ENCODE data around the gene CRIP1.

The CRIP1 gene

GRCh38 chr14:105478398-105479251, 8.1 kb upstream of the CRIP1 start:
- no peak for TF ChIP-seq GATA3 (IDR thresholded peaks at IDR 0.05; ENCODE audit: low read depth, low read length)
- TF ChIP-seq GATA2 (IDR thresholded peaks at IDR 0.05; ENCODE audit: low read depth, low read length), result no peak

DNA sequence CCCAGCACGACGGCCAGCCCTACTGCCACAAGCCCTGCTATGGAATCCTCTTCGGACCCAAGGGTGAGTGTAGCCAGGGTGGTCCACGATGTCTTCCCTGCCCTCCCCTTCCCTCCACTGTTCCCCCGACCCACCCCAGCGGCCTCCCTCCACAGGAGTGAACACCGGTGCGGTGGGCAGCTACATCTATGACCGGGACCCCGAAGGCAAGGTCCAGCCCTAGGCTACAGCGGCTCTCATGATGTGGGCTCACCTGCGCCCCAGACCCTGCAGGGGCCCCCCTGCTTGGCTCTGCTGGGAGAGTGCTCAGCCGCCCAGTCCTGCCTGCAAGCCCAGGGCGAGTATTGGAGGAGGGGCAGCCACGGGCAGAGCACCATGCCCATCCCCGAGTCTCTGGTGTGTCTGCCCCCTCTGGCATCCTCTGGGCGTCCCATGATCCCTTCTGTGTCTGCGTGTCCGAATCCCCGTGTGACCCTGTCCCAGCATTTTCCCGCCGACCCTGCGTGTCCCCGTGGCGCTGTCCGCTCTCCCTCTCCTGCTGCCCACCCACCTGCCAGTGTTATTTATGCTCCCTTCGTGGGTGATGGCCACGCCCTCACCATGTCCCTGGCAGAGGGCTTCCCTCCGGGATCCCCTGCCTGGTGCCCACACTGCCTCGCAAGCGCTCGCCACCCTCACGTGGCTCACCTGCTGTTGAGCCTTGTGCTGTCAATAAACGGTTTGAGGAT, 7.1 kb upstream of the CRIP1 start:
- TF ChIP-seq GATA3 (IDR thresholded peaks at IDR 0.05; ENCODE audit: low read depth, low read length) (no peak), GATA2 (IDR thresholded peaks at IDR 0.05; ENCODE audit: low read depth, low read length) (no peak)

GRCh38 chr14:105480199-105480746, 6.4 kb upstream of the CRIP1 start:
- TF ChIP-seq GATA3 (IDR thresholded peaks at IDR 0.05; ENCODE audit: low read depth, low read length) (no peak), GATA2 (IDR thresholded peaks at IDR 0.05; ENCODE audit: low read depth, low read length) (no peak)

- TF ChIP-seq GATA2 (IDR thresholded peaks at IDR 0.05; ENCODE audit: low read depth, low read length) (no peak), GATA3 (IDR thresholded peaks at IDR 0.05; ENCODE audit: low read depth, low read length) (no peak)
Observed at GRCh38 chr14:105480807-105481801, 5.6 kb upstream of the CRIP1 start.

DNA sequence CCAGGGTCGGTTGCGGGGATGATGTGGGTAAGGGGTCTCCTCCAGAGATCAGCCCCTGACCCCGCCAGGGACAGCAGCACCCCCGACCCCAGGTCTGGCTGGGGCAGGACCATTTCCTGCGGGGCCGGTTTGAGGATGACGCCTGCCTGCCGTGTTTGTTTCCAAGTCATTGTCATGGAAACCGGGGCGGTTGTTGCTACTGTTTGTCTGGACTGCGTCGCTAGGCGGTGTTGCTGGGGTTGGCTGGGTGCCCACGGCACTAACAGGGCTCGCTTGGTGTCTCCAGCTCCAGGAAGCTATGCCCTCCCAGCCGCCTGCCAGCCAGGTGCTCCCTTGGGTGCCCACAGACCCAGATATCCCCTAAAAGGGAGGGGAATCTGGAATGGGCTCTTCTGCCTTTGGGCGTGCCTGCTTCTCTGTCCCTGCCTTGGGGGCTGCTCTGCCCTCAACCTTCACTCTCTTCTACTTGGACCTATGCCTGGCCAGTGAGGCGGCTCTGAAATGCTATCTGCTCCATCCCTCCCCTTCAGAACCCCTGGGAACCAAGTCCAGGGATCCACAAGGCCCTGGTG, 4.7 kb upstream of the CRIP1 start:
- no peak for TF ChIP-seq GATA3 (IDR thresholded peaks at IDR 0.05; ENCODE audit: low read depth, low read length)
- TF ChIP-seq GATA2 (IDR thresholded peaks at IDR 0.05; ENCODE audit: low read depth, low read length), result no peak

- TF ChIP-seq GATA3 (IDR thresholded peaks at IDR 0.05; ENCODE audit: low read depth, low read length) (no peak), GATA2 (IDR thresholded peaks at IDR 0.05; ENCODE audit: low read depth, low read length) (no peak)
Observed at GRCh38 chr14:105482486-105483110, 4.1 kb upstream of the CRIP1 start.

DNA sequence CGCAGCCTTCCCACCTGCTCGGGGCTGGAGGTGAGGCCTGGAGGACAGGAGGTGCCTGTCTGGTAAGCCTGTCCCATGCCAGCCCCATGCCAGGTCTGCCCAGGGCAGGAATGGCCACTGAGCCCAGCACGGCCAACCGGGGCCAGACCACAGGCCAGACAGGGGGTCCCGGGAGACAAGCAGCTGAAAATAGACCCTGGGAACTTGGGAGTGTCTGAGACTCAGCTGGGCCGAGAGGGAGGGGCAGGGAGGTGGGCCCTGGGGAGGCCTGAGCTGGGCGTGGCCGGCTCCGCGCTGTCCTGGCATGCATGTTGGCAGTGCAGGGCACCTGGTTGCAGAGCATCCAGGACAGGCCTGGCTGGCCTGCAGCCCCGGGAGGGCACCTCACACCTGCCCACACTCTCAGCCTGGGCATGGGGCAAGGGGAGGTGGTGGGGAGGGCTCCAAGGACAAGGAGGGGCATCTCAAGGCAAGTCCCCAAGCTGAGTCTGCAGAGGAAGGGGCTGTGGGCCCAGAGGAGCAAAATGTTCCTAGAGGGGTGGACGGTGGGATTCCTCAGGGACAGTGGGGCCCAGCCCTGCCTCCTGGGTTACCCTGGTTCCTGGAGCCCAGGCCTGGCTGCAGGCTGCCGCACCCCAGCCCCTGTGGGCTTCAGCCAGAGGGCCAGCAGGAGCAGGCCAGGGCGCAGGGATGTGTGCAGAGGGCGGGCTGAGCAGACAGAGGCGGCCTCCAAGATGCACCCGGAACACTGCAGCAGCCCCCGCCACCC, 3.2 kb upstream of the CRIP1 start:
- TF ChIP-seq GATA2 (IDR thresholded peaks at IDR 0.05; ENCODE audit: low read depth, low read length) (no peak), GATA3 (IDR thresholded peaks at IDR 0.05; ENCODE audit: low read depth, low read length) (no peak)

DNA sequence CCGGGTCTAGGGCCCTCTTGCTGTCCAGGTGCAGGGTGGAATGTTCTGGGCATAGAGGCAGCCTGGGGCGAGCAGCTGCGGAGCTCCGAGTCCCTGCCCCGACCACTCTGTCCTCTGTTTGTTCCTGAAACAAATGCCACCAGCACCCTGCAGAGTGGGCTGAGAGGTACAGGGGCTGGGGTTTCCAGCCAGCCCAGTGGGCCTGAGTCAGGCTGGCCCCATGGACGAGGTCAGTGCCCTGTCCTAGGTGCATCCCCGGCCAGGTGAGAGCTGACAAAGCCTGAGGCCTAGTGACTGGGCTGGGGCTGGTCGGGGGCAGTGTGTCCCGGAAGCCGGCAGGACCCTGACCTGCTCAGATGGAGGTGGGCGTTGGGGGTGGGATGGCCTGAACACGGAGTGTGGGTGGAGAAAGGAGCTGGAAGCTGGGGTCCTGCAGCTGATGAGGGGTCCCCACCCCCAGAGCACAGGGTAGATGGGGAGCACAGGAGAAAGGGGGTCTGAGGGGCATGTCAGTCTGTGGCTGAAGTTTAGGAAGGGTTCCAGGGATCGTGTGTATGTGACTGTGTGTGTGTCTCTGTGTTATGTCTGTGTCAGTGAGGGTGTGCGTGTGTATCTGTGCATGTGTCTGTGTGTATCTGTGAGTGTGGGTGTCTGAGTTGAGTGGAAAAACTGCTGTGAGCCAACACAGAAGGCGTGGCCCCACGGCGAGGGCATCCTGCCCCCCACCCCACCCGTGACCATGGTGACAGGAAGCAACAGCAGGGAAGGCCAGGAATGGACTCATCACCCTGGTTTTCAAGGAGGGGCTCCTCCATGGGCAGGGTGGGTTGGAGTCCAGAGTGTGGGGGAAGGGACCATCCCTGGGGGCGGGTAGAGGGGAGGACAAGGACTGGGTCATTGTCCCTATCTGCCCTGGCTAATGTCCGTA, 2.4 kb upstream of the CRIP1 start:
- TF ChIP-seq GATA2 (IDR thresholded peaks at IDR 0.05; ENCODE audit: low read depth, low read length), result no peak
- no peak for TF ChIP-seq GATA3 (IDR thresholded peaks at IDR 0.05; ENCODE audit: low read depth, low read length)

- TF ChIP-seq GATA3 (IDR thresholded peaks at IDR 0.05; ENCODE audit: low read depth, low read length) (no peak), GATA2 (IDR thresholded peaks at IDR 0.05; ENCODE audit: low read depth, low read length) (no peak)
Observed at GRCh38 chr14:105484997-105485393, 1.7 kb upstream of the CRIP1 start.

DNA sequence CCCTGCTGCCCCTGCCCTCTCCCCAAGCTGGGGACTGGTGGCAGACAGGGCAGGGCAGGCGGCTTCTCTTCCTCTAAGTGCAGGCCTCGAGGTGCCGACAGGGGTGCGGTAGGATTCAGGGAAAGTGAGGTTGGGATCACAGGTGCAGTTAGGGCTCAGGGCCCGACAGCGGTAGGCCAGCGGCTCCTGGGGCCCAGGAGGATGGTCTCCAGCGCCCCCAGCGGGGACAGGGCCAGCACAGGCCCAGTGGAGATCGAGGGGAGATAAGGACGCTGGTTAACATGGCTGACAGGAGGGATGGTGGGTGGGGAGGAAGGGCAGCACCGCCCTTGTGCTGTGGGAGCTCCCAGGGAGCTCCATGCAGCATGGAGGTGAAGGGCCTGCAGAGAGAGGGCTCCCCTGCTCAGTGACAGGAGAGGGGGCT, 935 bp upstream of the CRIP1 start:
- TF ChIP-seq GATA3 (IDR thresholded peaks at IDR 0.05; ENCODE audit: low read depth, low read length), result no peak
- peak; percentile 100 for TF ChIP-seq GATA2 (IDR thresholded peaks at IDR 0.05; ENCODE audit: low read depth, low read length)

DNA sequence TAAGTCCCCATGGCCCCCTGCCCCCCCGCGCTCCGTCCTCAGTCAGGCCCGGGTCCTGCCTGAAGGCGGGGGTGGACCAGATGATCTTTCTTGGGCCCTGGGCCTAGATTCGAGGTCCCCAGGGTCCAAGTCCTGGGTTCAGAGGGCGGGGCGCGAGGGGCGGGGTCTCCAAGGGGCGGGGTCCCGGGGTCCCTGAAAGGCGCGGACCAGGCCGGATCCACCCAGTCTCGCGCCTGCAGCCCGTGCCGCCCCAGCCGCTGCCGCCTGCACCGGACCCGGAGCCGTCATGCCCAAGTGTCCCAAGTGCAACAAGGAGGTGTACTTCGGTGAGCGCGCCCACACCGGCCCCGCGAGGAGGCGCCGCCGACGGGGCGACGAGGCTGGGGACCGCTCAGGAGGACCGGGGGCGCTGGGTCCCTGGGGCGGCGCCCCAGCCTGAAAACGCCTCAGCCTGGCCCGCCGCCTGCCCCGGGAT, 325 bp downstream of the CRIP1 start:
- TF ChIP-seq GATA2 (IDR thresholded peaks at IDR 0.05; ENCODE audit: low read depth, low read length) (no peak), GATA3 (IDR thresholded peaks at IDR 0.05; ENCODE audit: low read depth, low read length) (no peak)
